SU-DHL-6 (cell line): ENCODE data around the gene TTC13.

Experiments used
- H2AFZ ChIP-seq: fragments of 200-600 bp; sonication (generic); 2 replicates; pipeline ENCODE4 v1.6.1; 2014; ENCODE audit warnings: low read depth, mild to moderate bottlenecking, moderate library complexity, mixed read lengths, antibody characterized with exemption, low read length; ENCODE audit not compliant: severe bottlenecking
- H3F3A ChIP-seq: fragments of 200-600 bp; shearing (Covaris generic); 2 replicates; pipeline ENCODE4 v1.6.0; 2016; ENCODE audit warnings: antibody characterized with exemption, mild to moderate bottlenecking; ENCODE audit not compliant: insufficient read depth
- H3K27ac ChIP-seq: fragments of 200-600 bp; sonication (generic); 2 replicates; pipeline ENCODE4 v1.5.1; 2016; ENCODE audit warnings: low read depth, mild to moderate bottlenecking, low read length, moderate library complexity, mixed read lengths
- H3K27me3 ChIP-seq: fragments of 200-600 bp; sonication (generic), shearing (Covaris generic); 2 replicates; pipeline ENCODE4 v1.6.0; 2014; ENCODE audit warnings: mild to moderate bottlenecking, low read length
- H3K36me3 ChIP-seq: fragments of 200-600 bp; sonication (generic); 2 replicates; pipeline ENCODE4 v1.6.1; 2014; ENCODE audit warnings: mild to moderate bottlenecking, low read length, mixed read lengths
- H3K4me2 ChIP-seq: fragments of 300-600, 200-600 bp; shearing (Covaris generic), sonication (generic); 2 replicates; pipeline ENCODE4 v1.6.0; 2014; ENCODE audit warnings: low read length, low read depth, mild to moderate bottlenecking; ENCODE audit not compliant: poor library complexity, severe bottlenecking
- H3K4me3 ChIP-seq: fragments of 200-600 bp; sonication (generic); 2 replicates; pipeline ENCODE4 v1.5.1; 2014; ENCODE audit warnings: antibody characterized with exemption, low read length, mild to moderate bottlenecking, mixed read lengths; ENCODE audit not compliant: insufficient read depth, poor library complexity, severe bottlenecking
- H3K79me2 ChIP-seq: fragments of 200-600 bp; sonication (generic); 2 replicates; pipeline ENCODE4 v1.6.1; 2014; ENCODE audit warnings: mild to moderate bottlenecking, low read length, moderate library complexity; ENCODE audit not compliant: insufficient read depth
- H3K9ac ChIP-seq: fragments of 200-600 bp; sonication (generic); 2 replicates; pipeline ENCODE4 v1.7.0; 2014; ENCODE audit warnings: mild to moderate bottlenecking, low read length
- H3K9me2 ChIP-seq: fragments of 200-600 bp; sonication (generic); replicated peaks from 2 replicates; pipeline ENCODE4 v1.6.1; 2014; ENCODE audit warnings: low read length; ENCODE audit not compliant: insufficient read depth
- H3K9me3 ChIP-seq: fragments of 200-600 bp; sonication (generic); 2 replicates; pipeline ENCODE4 v1.6.1; 2014; ENCODE audit warnings: low read length, mixed read lengths; ENCODE audit not compliant: insufficient read depth
- H4K20me1 ChIP-seq: fragments of 200-600 bp; sonication (generic); 2 replicates; pipeline ENCODE4 v1.6.1; 2014; ENCODE audit warnings: low read depth, mild to moderate bottlenecking, antibody characterized with exemption, low read length, moderate library complexity, mixed read lengths
- EZH2phosphoT487 ChIP-seq: fragments of 200-600 bp; sonication (generic), shearing (Covaris generic); conservative IDR thresholded peaks from 2 replicates; pipeline ENCODE4 v1.6.1; 2018; ENCODE audit warnings: mild to moderate bottlenecking, antibody characterized with exemption, low read length, moderate library complexity, mixed read lengths
- TF ChIP-seq, protein P1 (sequence below): fragments of 200-600 bp; sonication (generic); IDR thresholded peaks from one replicate; pipeline ENCODE4 v1.5.1; 2017; ENCODE audit warnings: antibody characterized with exemption, mild to moderate bottlenecking, low read length, moderate library complexity; ENCODE audit not compliant: insufficient read depth, poor library complexity, severe bottlenecking

The TTC13 gene

DNA sequence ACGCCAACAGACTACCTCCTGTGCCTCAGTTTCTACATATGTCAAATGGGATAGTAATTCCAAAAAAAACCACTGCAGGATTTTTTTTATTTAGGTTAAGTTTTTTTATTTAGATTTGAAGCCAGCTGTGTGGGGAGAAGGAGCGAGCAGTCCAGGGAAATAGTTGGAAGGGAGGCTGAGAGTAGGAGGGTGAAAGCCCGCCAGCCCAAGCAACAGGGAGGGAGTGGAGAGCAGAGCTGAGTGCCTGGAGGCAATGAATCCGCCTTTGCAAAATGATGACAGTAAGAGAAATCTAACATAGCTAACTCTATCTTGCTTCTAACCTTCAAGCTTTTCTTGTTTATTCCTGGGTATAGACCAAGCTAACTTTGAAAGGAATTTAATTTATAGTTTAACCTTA, 94.7 kb downstream of the TTC13 start:
- Histone ChIP-seq H3K27ac (no peak overlapping the region), H3K4me3 (no peak overlapping the region), H3K79me2 (no peaks in the 10 kb centered on the region), H2AFZ (no peak overlapping the region), H3K36me3 (no peaks in the 10 kb centered on the region), H3K4me2 (no peak overlapping the region), H3K27me3 (no peaks in the 10 kb centered on the region), H3K9me2 (no peaks in the 10 kb centered on the region), H3K9me3 (no peaks in the 10 kb centered on the region), H3K9ac (no peak overlapping the region), H4K20me1 (no peaks in the 10 kb centered on the region), H3F3A (no peaks in the 10 kb centered on the region)
- TF ChIP-seq, protein P1, sequence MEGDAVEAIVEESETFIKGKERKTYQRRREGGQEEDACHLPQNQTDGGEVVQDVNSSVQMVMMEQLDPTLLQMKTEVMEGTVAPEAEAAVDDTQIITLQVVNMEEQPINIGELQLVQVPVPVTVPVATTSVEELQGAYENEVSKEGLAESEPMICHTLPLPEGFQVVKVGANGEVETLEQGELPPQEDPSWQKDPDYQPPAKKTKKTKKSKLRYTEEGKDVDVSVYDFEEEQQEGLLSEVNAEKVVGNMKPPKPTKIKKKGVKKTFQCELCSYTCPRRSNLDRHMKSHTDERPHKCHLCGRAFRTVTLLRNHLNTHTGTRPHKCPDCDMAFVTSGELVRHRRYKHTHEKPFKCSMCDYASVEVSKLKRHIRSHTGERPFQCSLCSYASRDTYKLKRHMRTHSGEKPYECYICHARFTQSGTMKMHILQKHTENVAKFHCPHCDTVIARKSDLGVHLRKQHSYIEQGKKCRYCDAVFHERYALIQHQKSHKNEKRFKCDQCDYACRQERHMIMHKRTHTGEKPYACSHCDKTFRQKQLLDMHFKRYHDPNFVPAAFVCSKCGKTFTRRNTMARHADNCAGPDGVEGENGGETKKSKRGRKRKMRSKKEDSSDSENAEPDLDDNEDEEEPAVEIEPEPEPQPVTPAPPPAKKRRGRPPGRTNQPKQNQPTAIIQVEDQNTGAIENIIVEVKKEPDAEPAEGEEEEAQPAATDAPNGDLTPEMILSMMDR = no peak
- TF ChIP-seq EZH2phosphoT487 = no peak

DNA sequence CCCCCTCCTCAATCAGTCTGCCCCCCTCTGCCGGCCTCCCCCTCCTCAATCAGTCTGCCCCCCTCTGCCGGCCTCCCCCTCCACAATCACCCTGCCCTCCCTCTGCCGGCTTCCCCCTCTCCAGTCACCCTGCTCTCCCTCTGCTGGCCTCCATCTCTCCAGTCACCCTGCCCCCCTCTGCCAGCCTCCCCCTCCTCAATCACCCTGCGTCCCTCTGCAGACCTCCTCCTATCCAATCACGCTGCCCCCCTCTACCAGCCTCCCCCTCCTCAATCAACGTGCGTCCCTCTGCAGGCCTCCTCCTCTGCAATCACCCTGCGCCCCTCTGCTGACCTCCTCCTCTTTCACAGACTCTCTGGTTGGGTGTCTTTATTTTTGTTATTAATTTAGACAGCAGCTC, 98.9 kb downstream of the TTC13 start:
- TF ChIP-seq EZH2phosphoT487 = no peak
- TF ChIP-seq, protein P1 = no peak
- Histone ChIP-seq H3F3A (no peaks in the 10 kb centered on the region), H3K27ac (no peak overlapping the region), H3K36me3 (no peaks in the 10 kb centered on the region), H3K9ac (no peak overlapping the region), H3K4me3 (no peak overlapping the region), H3K9me2 (no peaks in the 10 kb centered on the region), H3K27me3 (no peaks in the 10 kb centered on the region), H4K20me1 (no peaks in the 10 kb centered on the region), H3K4me2 (no peak overlapping the region), H2AFZ (no peak overlapping the region), H3K79me2 (no peaks in the 10 kb centered on the region), H3K9me3 (no peaks in the 10 kb centered on the region)

DNA sequence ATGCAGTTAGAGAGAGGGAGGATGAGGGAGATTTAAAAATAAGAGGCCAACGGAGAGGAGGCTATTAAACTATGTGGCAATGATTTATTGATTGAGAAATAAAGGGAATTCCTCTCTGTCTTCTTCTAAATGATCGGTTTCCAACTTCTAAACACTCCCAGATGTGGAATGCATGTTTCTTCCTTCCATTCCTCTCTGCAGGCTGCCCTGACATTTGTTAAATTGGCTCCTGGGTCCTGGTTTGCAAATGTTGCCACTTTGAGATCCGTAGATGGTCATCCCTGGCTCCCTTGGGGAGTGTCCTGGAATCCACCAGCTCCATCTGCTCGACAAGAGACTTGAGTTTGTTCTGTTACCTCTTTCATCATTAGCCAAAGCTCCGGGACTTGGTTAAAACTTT, 100.1 kb downstream of the TTC13 start:
- TF ChIP-seq, protein P1 = no peak
- Histone ChIP-seq H3F3A (no peaks in the 10 kb centered on the region), H3K27ac (no peak overlapping the region), H3K9me2 (no peaks in the 10 kb centered on the region), H3K27me3 (no peaks in the 10 kb centered on the region), H3K4me3 (no peak overlapping the region), H3K79me2 (no peaks in the 10 kb centered on the region), H3K9ac (no peak overlapping the region), H3K9me3 (no peaks in the 10 kb centered on the region), H3K36me3 (no peaks in the 10 kb centered on the region), H2AFZ (no peak overlapping the region), H4K20me1 (no peaks in the 10 kb centered on the region), H3K4me2 (no peak overlapping the region)
